AG04450 (cell line): ENCODE data around the gene VDAC1. TPM values are rescaled to one million over a fixed set of nuclear protein-coding genes. Genes with fewer than 3 reads are reported as not detected.

ENCODE experiments used
- CTCF ChIA-PET: fragments of 300-600, 350-600 bp; formaldehyde crosslinking; extraction: SDS; loops from one replicate; lab custom pipeline; 2022; ENCODE audit warnings: antibody characterized with exemption, inconsistent platforms; lab: Charles Lee
- POLR2A ChIA-PET: fragments of 350-600 bp; formaldehyde crosslinking; extraction: SDS; loops from one replicate; lab custom pipeline; 2021; ENCODE audit warnings: antibody characterized with exemption, inconsistent platforms; lab: Yijun Ruan, JAX
- DNase-seq: peaks from one replicate; pipeline ENCODE4 v3.0.0-alpha.2; 2011; ENCODE audit warnings: low read depth, low spot score
- H3K27ac ChIP-seq: one replicate; pipeline ENCODE4 v1.5.1; 2012; ENCODE audit warnings: low read depth, low read length, control low read depth
- H3K27me3 ChIP-seq: one replicate; pipeline ENCODE4 v1.6.0; 2012; ENCODE audit warnings: low read length; ENCODE audit not compliant: control insufficient read depth, insufficient read depth
- H3K4me3 ChIP-seq: 2 replicates; pipeline ENCODE4 v1.5.1; 2011; ENCODE audit warnings: mild to moderate bottlenecking, low read depth, low read length, control low read depth
- H3K9me3 ChIP-seq: 2 replicates; pipeline ENCODE4 v1.5.1; 2012; ENCODE audit warnings: low read length; ENCODE audit not compliant: control insufficient read depth, insufficient read depth
- CTCF ChIP-seq: IDR thresholded peaks from 2 replicates; pipeline ENCODE4 v1.5.1; 2011; ENCODE audit warnings: low read depth, low read length, control low read depth, inconsistent platforms
- polyA plus RNA-seq: library from polyadenylated mRNA; depleted of rRNA; stranded (reverse); fragments of >200 nt; gene quantifications from 2 replicates; pipeline ENCODE4 v1.2.3, GENCODE V29; 2011

VDAC1 gene
- polyA plus RNA-seq, 1 experiment, result 262 TPM

GRCh38 chr5:134048864-134049263, 44.1 kb upstream of the VDAC1 start:
- ChIA-PET POLR2A (no interaction called here), CTCF (interaction anchor here (6.2 kb wide), 1 partner anchor 9 kb away, joined by 50 read pairs; no protein-coding TSS in a partner anchor)
- no peak for TF ChIP-seq CTCF
- Histone ChIP-seq H3K4me3 (no peak overlapping the region), H3K9me3 (no peaks in the 10 kb centered on the region; the same call in 1 of the 2 replicates), H3K27me3 (peaks cover 37% of the 10 kb centered on the region), H3K27ac (no peak overlapping the region)
- DNase-seq, result no peak

- no peak overlapping the region for H3K27ac ChIP-seq
- ChIA-PET CTCF (interaction anchor here (6.2 kb wide), 1 partner anchor 8 kb away, joined by 50 read pairs; no protein-coding TSS in a partner anchor), POLR2A (interaction anchor here (0.7 kb wide), 1 partner anchor 130 kb away, joined by 3 read pairs; no protein-coding TSS in a partner anchor)
- no peak for DNase-seq
- no peak overlapping the region for H3K4me3 ChIP-seq
- H3K9me3 ChIP-seq, result no peaks in the 10 kb centered on the region
- TF ChIP-seq CTCF, result no peak
- peaks cover 35% of the 10 kb centered on the region for H3K27me3 ChIP-seq
Observed at GRCh38 chr5:134047687-134048056, 42.9 kb upstream of the VDAC1 start.

- CTCF ChIA-PET, result interaction anchor here (6.2 to 14.8 kb wide), 2 partner anchors 7 to 95 kb away, joined by 50 to 458 read pairs; no protein-coding TSS in a partner anchor
Observed at GRCh38 chr5:134046801-134047686, 42.3 kb upstream of the VDAC1 start.

GRCh38 chr5:134046330-134046729, 41.6 kb upstream of the VDAC1 start:
- no peak for TF ChIP-seq CTCF
- CTCF ChIA-PET, result interaction anchor here (0.7 to 14.8 kb wide), 2 partner anchors 43 to 96 kb away, joined by 3 to 458 read pairs; no protein-coding TSS in a partner anchor
- no peaks in the 10 kb centered on the region for H3K9me3 ChIP-seq

More at GRCh38 chr5:134046801-134047686, 42.3 kb upstream of the VDAC1 start:
- no peak overlapping the region for H3K4me3 ChIP-seq
- POLR2A ChIA-PET, result no interaction called here
- no peak for DNase-seq
- no peak overlapping the region for H3K27ac ChIP-seq
- peaks cover 37% of the 10 kb centered on the region for H3K27me3 ChIP-seq
- no peaks in the 10 kb centered on the region for H3K9me3 ChIP-seq
- no peak for TF ChIP-seq CTCF

More at GRCh38 chr5:134046330-134046729, 41.6 kb upstream of the VDAC1 start:
- peaks cover 38% of the 10 kb centered on the region for H3K27me3 ChIP-seq
- H3K27ac ChIP-seq, result no peak overlapping the region
- no peak overlapping the region for H3K4me3 ChIP-seq
- POLR2A ChIA-PET, result no interaction called here
- no peak for DNase-seq
